GM18907 (cell line): Measurements from ENCODE around the gene NPIPA3.
"Not testable (repeated sequence)": the region's sequence is repeated elsewhere in the genome, so short reads cannot be mapped to it uniquely, and the experiment has no call there.

Source experiments
- ATAC-seq: cut with Tn5 transposase; IDR thresholded peaks from one replicate; pipeline ENCODE4 v1.9.1; 2021; ENCODE audit warnings: mild to moderate bottlenecking, moderate library complexity; ENCODE audit not compliant: unreplicated experiment

Gene NPIPA3

GRCh38 chr16:14741794-14742193, 38.6 kb downstream of the NPIPA3 start:
- ATAC-seq: not testable (repeated sequence)

GRCh38 chr16:14742273-14743128, 39.3 kb downstream of the NPIPA3 start, which contains the start of gene NPIPA2:
Gene NPIPA2, plus strand, starts transcription at chr16:14742533. Its CDS starts 5,533 bp downstream, at chr16:14748066.
- peak; percentile 98 for ATAC-seq

DNA sequence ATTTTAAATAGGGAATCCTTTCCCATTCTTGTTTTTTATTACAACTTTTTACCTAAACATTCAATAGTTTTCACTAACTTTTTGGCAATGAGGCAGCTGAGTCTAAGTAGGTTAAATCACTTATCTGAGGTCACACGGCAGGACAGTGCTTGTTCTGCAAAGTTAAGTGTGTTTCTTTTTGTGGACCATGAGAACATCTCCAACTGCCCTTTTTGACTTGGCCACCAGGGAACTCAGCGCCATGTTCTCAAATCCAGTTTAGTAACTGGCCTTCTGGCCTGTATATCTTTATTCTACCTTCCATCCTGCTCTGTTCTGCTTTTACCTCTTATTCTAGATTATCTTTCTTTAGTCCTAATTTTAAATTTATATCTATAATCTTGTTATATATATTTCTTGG, 70.4 kb downstream of the NPIPA3 start:
- ATAC-seq: not testable (repeated sequence)

DNA sequence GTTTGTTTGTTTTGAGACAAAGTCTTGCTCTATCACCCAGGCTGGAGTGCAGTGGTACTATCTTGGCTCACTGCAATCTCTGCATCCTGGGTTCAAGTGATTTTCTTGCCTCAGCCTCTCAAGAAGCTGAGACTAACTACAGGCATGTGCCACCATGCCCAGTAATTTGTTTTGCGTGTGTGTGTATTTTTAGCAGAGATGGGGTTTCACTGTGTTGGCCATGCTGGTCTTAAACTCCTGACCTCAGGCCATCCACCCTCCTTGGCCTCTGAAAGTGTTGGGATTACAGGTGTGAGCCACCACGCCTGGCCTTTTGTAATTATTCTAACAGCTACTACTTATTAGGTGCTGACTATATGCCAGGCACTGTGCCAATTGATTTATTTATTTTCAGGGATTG, 72.4 kb downstream of the NPIPA3 start:
- not testable (repeated sequence) for ATAC-seq
